Astrocyte of the spinal cord (primary cell): ENCODE measurements around the gene FABP6.

Experiments used
- DNase-seq: peaks from one replicate; pipeline ENCODE4 v3.0.0; 2011; ENCODE audit warnings: low read depth, low spot score
- H3K4me3 ChIP-seq: 2 replicates; pipeline ENCODE4 v1.5.1; 2011; ENCODE audit warnings: low read depth, mild to moderate bottlenecking, low read length, moderate library complexity
- CTCF ChIP-seq: IDR thresholded peaks from 2 replicates; pipeline ENCODE4 v1.5.1; 2012; ENCODE audit warnings: low read depth, mild to moderate bottlenecking, low read length, inconsistent platforms
- in situ Hi-C: cut with HindIII; loops from 2 replicates; pipeline ENCODE4 v1.10.0; 2017; ENCODE audit warnings: low sequenced_read_pairs

The FABP6 gene

GRCh38 chr5:160260006-160260775 is 30.9 kb downstream of the FABP6 start:
- in situ Hi-C loops, result no loop called here
- H3K4me3 ChIP-seq, result no peak overlapping the region
- DNase-seq, result peak; percentile 16
- TF ChIP-seq CTCF, result no peak

GRCh38 chr5:160260881-160261815 is 31.8 kb downstream of the FABP6 start:
- peak; percentile 93 for DNase-seq
- TF ChIP-seq CTCF, result no peak
- in situ Hi-C loops, result no loop called here
- no peak overlapping the region for H3K4me3 ChIP-seq

- in situ Hi-C loops, result no loop called here
- no peak for DNase-seq
- TF ChIP-seq CTCF, result no peak
- no peak overlapping the region for H3K4me3 ChIP-seq
These were observed 33.1 kb downstream of the FABP6 start for GRCh38 chr5:160262151-160263074.

GRCh38 chr5:160263326-160263855 is 34.1 kb downstream of the FABP6 start:
- no peak for TF ChIP-seq CTCF

GRCh38 chr5:160266044-160266443 is 36.7 kb downstream of the FABP6 start:
- TF ChIP-seq CTCF, result no peak
- in situ Hi-C loops, result no loop called here
- no peak for DNase-seq
- H3K4me3 ChIP-seq, result no peak overlapping the region

More at GRCh38 chr5:160263326-160263855, 34.1 kb downstream of the FABP6 start:
- no peak overlapping the region for H3K4me3 ChIP-seq
- no peak for DNase-seq
- in situ Hi-C loops, result no loop called here
